CD4-positive, alpha-beta T cell treated with Interferon alpha-2 for 1 hour (primary cell): ENCODE data around the gene METTL16.
"Not testable (repeated sequence)": the region's sequence is repeated elsewhere in the genome, so short reads cannot be mapped to it uniquely, and the experiment has no call there.

Source experiments
- DNase-seq, 2 donors: peaks; one replicate each; pipeline ENCODE4 v3.0.0-alpha.2; 2020 to 2022

The METTL16 gene

GRCh38 chr17:2511462-2512369, at the start of gene METTL16:
TSS of gene METTL16 (minus strand) at chr17:2511888. CDS start at chr17:2502331, 9,557 bp downstream.
- DNase-seq: peak; percentile 97 to 98

GRCh38 chr17:2560658-2561057, 49.0 kb upstream of the METTL16 start:
- DNase-seq: no peak

- DNase-seq: no peak
These were observed 40.2 kb upstream of the METTL16 start for GRCh38 chr17:2551928-2552327.

GRCh38 chr17:2551493-2551892, 39.8 kb upstream of the METTL16 start:
- DNase-seq: no peak

- no peak for DNase-seq
These were observed 37.9 kb upstream of the METTL16 start for GRCh38 chr17:2549392-2550211.

GRCh38 chr17:2548026-2548425, 36.3 kb upstream of the METTL16 start:
- not testable (repeated sequence) for DNase-seq

- DNase-seq: no peak
These were observed 35.5 kb upstream of the METTL16 start for GRCh38 chr17:2547176-2547575.

GRCh38 chr17:2545393-2545792, 33.7 kb upstream of the METTL16 start:
- no peak for DNase-seq

GRCh38 chr17:2542456-2542855, 30.8 kb upstream of the METTL16 start:
- no peak for DNase-seq

GRCh38 chr17:2542056-2542455, 30.4 kb upstream of the METTL16 start:
- DNase-seq: no peak

GRCh38 chr17:2537579-2537978, 25.9 kb upstream of the METTL16 start:
- DNase-seq: not testable (repeated sequence)

GRCh38 chr17:2532146-2532720, 20.5 kb upstream of the METTL16 start:
- no peak for DNase-seq

- peak in 1 of 2 donors; percentile 35 for DNase-seq
These were observed 19.7 kb upstream of the METTL16 start for GRCh38 chr17:2531243-2531954.

- not testable (repeated sequence) for DNase-seq
These were observed 10.2 kb upstream of the METTL16 start for GRCh38 chr17:2521775-2522410.

GRCh38 chr17:2521257-2521656, 9.6 kb upstream of the METTL16 start:
- no peak for DNase-seq

GRCh38 chr17:2517539-2517938, 5.9 kb upstream of the METTL16 start:
- DNase-seq: no peak

- DNase-seq: no peak
These were observed 588 bp downstream of the METTL16 start for GRCh38 chr17:2511138-2511461.

- DNase-seq: no peak
These were observed 1.1 kb downstream of the METTL16 start for GRCh38 chr17:2510559-2510958.

- DNase-seq: no peak
These were observed 3.7 kb downstream of the METTL16 start for GRCh38 chr17:2508035-2508434.

GRCh38 chr17:2507015-2507414, 4.7 kb downstream of the METTL16 start:
- not testable (repeated sequence) for DNase-seq

GRCh38 chr17:2503627-2504026, 8.1 kb downstream of the METTL16 start:
- DNase-seq: no peak

GRCh38 chr17:2502871-2503580, 8.7 kb downstream of the METTL16 start:
- DNase-seq: no peak
